ENCODE measurements around the gene RALGDS.

GRCh38 chr9:133088756-133089155, 32.3 kb downstream of the RALGDS start:
- TF ChIP-seq CSDC2 (CRISPR knock-in tag; IDR thresholded peaks at IDR 0.05) (no peak), ZFP30 (CRISPR knock-in tag; IDR thresholded peaks at IDR 0.05) (no peak), CREB5 (CRISPR knock-in tag; IDR thresholded peaks at IDR 0.05; ENCODE audit: low read depth) (no peak), SNAI2 (CRISPR knock-in tag; IDR thresholded peaks at IDR 0.05) (no peak), PATZ1 (CRISPR knock-in tag; IDR thresholded peaks at IDR 0.05; ENCODE audit: borderline replicate concordance) (no peak), ZNF70 (CRISPR knock-in tag; IDR thresholded peaks at IDR 0.05) (no peak), ZNF8 (CRISPR knock-in tag; IDR thresholded peaks at IDR 0.05) (no peak), TOX (CRISPR knock-in tag; IDR thresholded peaks at IDR 0.05; ENCODE audit: borderline replicate concordance) (no peak), PPARA (CRISPR knock-in tag; IDR thresholded peaks at IDR 0.05; ENCODE audit: borderline replicate concordance) (no peak), CSRNP3 (CRISPR knock-in tag; IDR thresholded peaks at IDR 0.05) (no peak), RARB (CRISPR knock-in tag; IDR thresholded peaks at IDR 0.05) (no peak), ZC3H10 (CRISPR knock-in tag; IDR thresholded peaks at IDR 0.05) (no peak)
